GM19240 (cell line): ENCODE data around the gene CEL.

ENCODE experiments used
- DNase-seq: peaks from one replicate; pipeline ENCODE4 v3.0.0; 2011; ENCODE audit warnings: low spot score; ENCODE audit not compliant: insufficient read length

The CEL gene

GRCh38 chr9:133103183-133103986 is 41.6 kb downstream of the CEL start:
- DNase-seq = peak; percentile 75

- DNase-seq = no peak
These were observed 42.3 kb downstream of the CEL start for GRCh38 chr9:133103987-133104505.

GRCh38 chr9:133104718-133105460 is 43.1 kb downstream of the CEL start:
- no peak for DNase-seq

- no peak for DNase-seq
These were observed 43.6 kb downstream of the CEL start for GRCh38 chr9:133105461-133105770.

GRCh38 chr9:133106511-133107244 is 44.9 kb downstream of the CEL start:
- DNase-seq = no peak

GRCh38 chr9:133107245-133107722 is 45.5 kb downstream of the CEL start:
- no peak for DNase-seq

- no peak for DNase-seq
These were observed 46.4 kb downstream of the CEL start for GRCh38 chr9:133107961-133108793.

- DNase-seq = no peak
These were observed 47.2 kb downstream of the CEL start for GRCh38 chr9:133108794-133109641.

- DNase-seq = no peak
These were observed 48.3 kb downstream of the CEL start for GRCh38 chr9:133109931-133110650.

GRCh38 chr9:133111808-133112662 is 50.3 kb downstream of the CEL start:
- no peak for DNase-seq

- DNase-seq = no peak
These were observed 50.9 kb downstream of the CEL start for GRCh38 chr9:133112663-133113026.

- no peak for DNase-seq
These were observed 51.6 kb downstream of the CEL start for GRCh38 chr9:133113163-133113948.

- no peak for DNase-seq
These were observed 52.4 kb downstream of the CEL start for GRCh38 chr9:133113949-133114885.

GRCh38 chr9:133114886-133115603 is 53.3 kb downstream of the CEL start:
- DNase-seq = no peak

GRCh38 chr9:133115604-133116345 is 54.0 kb downstream of the CEL start:
- DNase-seq = peak; percentile 92
